Measurements from ENCODE around the gene FBN1.

The FBN1 gene

DNA sequence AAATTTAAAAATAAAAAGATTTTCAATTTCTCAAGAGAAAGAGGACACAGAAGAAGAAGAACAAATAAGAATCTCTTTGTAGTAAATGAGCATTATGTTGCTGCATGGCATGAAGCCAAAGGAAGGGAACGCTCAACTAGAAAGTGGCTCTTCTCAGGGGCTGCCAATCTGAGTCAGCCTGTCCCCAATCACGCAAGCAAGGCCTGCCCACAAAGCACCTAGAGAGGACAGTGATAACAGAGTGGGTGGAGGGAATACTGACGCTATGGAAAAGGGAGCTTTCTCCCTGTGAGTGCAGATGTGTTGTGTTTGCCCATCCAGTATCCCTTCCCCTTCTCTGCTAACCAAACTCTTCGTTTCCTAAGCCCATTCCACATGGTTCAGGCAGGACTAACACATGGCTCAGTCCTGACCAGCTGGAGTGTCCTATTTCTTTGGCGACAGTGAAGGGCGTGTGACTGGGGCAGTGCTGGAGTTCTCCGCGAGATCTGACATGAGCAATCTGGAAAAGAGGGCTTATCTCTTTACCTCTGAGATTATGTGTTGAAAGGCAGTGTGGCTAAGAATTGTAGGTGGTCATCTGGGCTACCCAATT is 14.2 kb downstream of the FBN1 start:
- TF ChIP-seq, protein P1, sequence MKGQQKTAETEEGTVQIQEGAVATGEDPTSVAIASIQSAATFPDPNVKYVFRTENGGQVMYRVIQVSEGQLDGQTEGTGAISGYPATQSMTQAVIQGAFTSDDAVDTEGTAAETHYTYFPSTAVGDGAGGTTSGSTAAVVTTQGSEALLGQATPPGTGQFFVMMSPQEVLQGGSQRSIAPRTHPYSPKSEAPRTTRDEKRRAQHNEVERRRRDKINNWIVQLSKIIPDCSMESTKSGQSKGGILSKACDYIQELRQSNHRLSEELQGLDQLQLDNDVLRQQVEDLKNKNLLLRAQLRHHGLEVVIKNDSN (IDR thresholded peaks at IDR 0.05) = no peak
- TF ChIP-seq TEAD4 (IDR thresholded peaks at IDR 0.05) (no peak), FOXM1 (IDR thresholded peaks at IDR 0.05; ENCODE audit: borderline replicate concordance, low read depth) (no peak), REST (IDR thresholded peaks at IDR 0.05; ENCODE audit: low read depth) (no peak), TAF1 (IDR thresholded peaks at IDR 0.05; ENCODE audit: low read depth) (no peak), TCF12 (IDR thresholded peaks at IDR 0.05; ENCODE audit: low read depth) (no peak), NFIC (IDR thresholded peaks at IDR 0.05) (no peak), ZBTB7A (IDR thresholded peaks at IDR 0.05; ENCODE audit: low read depth) (no peak), EGR1 (IDR thresholded peaks at IDR 0.05) (no peak), CEBPB (IDR thresholded peaks at IDR 0.05) (no peak), RAD21 (IDR thresholded peaks at IDR 0.05; ENCODE audit: low read depth) (no peak), EP300 (IDR thresholded peaks at IDR 0.05; ENCODE audit: borderline replicate concordance) (no peak), CREB1 (IDR thresholded peaks at IDR 0.05; ENCODE audit: low read depth) (no peak), YY1 (IDR thresholded peaks at IDR 0.05; ENCODE audit: low read depth) (no peak)
- TF ChIP-seq, protein P2, sequence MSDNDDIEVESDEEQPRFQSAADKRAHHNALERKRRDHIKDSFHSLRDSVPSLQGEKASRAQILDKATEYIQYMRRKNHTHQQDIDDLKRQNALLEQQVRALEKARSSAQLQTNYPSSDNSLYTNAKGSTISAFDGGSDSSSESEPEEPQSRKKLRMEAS (IDR thresholded peaks at IDR 0.05) = no peak

DNA sequence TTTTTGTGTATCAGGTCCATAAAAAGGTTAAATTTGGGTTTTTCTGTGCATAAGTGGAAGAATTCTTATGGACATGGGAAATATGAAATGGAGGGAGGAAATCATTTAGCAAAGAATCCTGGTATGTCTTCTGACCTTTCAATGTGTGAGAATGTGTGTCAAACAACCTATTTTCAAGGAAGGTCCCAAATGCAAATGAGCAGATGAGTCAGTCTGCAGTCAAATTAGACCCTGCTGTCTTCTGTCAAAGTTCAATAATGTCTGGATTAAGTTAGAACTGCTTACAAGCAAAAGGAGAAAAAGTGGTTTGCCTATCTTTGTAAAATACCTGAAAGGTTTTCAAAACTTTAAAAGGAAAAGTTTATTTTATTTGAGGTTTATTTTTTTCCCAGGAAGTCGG is 15.3 kb downstream of the FBN1 start:
- TF ChIP-seq ZBTB7A (IDR thresholded peaks at IDR 0.05; ENCODE audit: low read depth) (no peak), TAF1 (IDR thresholded peaks at IDR 0.05; ENCODE audit: low read depth) (no peak), RAD21 (IDR thresholded peaks at IDR 0.05; ENCODE audit: low read depth) (no peak), TCF12 (IDR thresholded peaks at IDR 0.05; ENCODE audit: low read depth) (no peak), FOXM1 (IDR thresholded peaks at IDR 0.05; ENCODE audit: borderline replicate concordance, low read depth) (no peak)

DNA sequence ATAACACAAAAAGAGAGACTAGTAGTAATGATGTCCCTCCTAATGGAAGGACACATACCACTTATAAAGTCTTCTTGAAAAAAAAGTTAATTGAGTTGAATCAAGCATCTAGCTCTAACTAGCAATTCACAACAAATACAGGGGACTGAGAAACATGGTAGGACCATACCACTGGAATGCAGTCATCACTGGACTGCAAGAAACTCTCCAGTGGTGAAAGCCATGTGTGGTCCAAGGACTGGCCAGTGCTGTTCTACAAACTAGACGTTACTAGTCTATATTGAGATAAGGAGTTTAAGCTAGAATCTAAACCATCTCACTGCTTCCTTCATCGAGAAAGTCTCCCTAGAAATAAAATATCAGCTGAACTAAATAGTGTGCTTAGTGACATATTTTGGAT is 16.7 kb downstream of the FBN1 start:
- TF ChIP-seq, protein P2 (IDR thresholded peaks at IDR 0.05) = no peak
- TF ChIP-seq, protein P1 (IDR thresholded peaks at IDR 0.05) = no peak
- no peak for TF ChIP-seq EGR1 (IDR thresholded peaks at IDR 0.05)
- TF ChIP-seq ZBTB7A (IDR thresholded peaks at IDR 0.05; ENCODE audit: low read depth) = no peak
- no peak for TF ChIP-seq RAD21 (IDR thresholded peaks at IDR 0.05; ENCODE audit: low read depth)
- TF ChIP-seq REST (IDR thresholded peaks at IDR 0.05; ENCODE audit: low read depth) = no peak
- no peak for TF ChIP-seq FOXM1 (IDR thresholded peaks at IDR 0.05; ENCODE audit: borderline replicate concordance, low read depth)
- TF ChIP-seq TEAD4 (IDR thresholded peaks at IDR 0.05) = no peak

GRCh38 chr15:48627260-48627940 is 18.1 kb downstream of the FBN1 start:
- TF ChIP-seq TCF12 (IDR thresholded peaks at IDR 0.05; ENCODE audit: low read depth) (no peak), TEAD4 (IDR thresholded peaks at IDR 0.05) (no peak), RAD21 (IDR thresholded peaks at IDR 0.05; ENCODE audit: low read depth) (no peak), EP300 (IDR thresholded peaks at IDR 0.05; ENCODE audit: borderline replicate concordance) (no peak), TAF1 (IDR thresholded peaks at IDR 0.05; ENCODE audit: low read depth) (no peak), REST (IDR thresholded peaks at IDR 0.05; ENCODE audit: low read depth) (no peak), YY1 (IDR thresholded peaks at IDR 0.05; ENCODE audit: low read depth) (no peak), ZBTB7A (IDR thresholded peaks at IDR 0.05; ENCODE audit: low read depth) (no peak), CEBPB (IDR thresholded peaks at IDR 0.05) (no peak), NFIC (IDR thresholded peaks at IDR 0.05) (no peak)
- TF ChIP-seq, protein P1 (IDR thresholded peaks at IDR 0.05) = no peak
